HG02763 (cell line): ENCODE measurements around the gene DAZAP1.

Experiments used
- ATAC-seq: cut with Tn5 transposase; IDR thresholded peaks from one replicate; pipeline ENCODE4 v1.9.1; 2021; ENCODE audit warnings: mild to moderate bottlenecking, moderate library complexity; ENCODE audit not compliant: unreplicated experiment

The DAZAP1 gene

DNA sequence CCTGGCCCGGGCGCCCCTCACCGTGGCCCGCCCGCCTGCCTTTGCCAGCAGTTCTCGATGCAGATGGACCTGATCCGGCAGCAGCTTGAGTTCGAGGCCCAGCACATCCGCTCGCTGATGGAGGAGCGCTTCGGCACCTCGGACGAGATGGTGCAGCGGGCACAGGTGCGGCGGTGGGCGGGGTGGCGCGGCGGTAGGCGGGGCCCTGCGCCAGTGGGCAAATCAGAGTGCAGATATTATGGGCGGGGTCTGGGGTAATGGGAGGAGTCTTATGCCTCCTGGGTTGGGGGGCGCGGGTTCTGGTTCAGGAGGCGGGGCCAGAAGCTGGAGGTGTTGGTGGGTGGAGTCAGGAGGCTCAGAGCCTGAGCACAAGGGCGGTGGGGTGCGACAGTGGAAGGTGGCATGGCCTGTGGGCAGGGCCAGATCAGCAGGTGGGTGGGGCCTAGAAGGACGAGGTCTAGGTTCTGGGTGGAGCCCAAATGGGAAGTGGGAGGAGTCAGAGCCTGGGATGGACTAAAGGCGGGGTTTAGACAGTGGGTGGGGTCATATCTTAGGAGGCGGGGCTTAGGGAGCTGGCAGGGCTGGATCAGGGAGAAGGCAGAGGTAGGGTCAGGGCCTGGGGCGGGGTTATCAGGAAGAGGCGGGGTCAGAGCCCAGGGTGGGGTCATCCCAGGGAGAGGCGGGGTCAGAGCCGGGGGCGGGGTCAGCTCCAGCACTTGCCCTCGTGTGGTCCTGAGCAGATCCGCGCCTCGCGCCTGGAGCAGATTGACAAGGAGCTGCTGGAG lies 48.1 kb downstream of the DAZAP1 start:
- ATAC-seq, result no peak

GRCh38 chr19:1456121-1456900 lies 48.9 kb downstream of the DAZAP1 start:
- no peak for ATAC-seq

- ATAC-seq, result no peak
Measured at GRCh38 chr19:1457031-1457739, 49.8 kb downstream of the DAZAP1 start.

DNA sequence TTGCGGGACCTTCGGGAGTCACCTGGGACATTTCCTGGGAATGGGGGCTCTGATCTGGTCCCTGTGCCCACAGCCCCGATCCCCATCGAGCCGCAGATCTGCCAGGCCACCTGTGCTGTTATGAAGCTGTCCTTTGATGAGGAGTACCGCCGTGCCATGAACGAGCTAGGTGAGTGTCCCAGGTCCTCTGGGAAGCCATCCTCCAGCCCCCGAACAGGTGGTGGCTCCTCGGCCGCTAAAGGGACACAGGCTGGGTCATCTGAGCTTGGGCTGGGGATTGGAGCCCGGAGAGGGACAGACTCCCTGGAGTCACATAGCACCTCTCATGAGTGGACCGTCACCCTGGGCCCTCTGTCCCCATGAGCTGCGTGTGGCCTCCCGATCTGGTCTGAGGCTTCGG lies 50.5 kb downstream of the DAZAP1 start:
- no peak for ATAC-seq

- ATAC-seq, result no peak
Measured at GRCh38 chr19:1459479-1459878, 52.1 kb downstream of the DAZAP1 start.

DNA sequence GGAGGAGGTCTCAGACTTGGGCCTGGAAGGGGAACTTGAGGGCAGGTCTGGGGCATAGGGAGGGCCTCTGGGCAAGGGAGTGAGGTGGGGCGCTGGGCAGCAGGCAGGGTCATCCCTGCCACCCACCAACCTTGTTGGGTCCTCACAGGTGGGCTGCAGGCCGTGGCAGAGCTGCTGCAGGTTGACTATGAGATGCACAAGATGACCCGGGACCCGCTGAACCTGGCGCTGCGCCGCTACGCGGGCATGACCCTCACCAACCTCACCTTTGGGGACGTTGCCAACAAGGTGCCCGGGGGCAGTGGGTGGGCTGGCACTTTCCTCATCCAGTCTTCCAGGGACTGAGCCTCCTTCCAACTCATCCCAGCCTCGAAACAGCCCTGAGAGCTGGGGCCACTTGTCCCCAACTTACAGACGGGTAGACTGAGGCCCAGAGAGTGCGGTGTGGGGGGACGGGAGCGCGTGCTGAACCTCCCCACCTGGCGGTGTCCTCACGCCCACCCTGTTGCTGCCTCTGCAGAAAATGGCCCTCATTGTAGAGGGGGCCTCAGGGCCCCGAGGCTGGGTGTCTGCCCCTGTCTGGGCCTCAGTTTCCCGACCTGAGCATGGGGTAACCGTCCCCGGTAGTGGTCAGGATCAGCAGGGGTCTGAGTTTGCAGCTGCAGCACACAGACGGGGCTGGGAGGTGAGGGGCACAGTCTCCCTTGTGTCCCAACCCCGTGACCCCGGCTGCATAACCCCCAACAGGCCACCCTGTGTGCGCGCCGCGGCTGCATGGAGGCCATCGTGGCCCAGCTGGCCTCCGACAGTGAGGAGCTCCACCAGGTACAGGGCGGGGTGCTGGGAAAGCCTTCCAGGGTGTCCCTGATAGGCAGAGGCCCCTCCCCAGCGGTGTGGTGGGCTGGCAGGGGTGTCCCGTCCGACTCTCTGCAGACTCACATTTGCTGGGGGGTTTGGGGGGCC lies 52.9 kb downstream of the DAZAP1 start:
- ATAC-seq, result no peak

GRCh38 chr19:1461862-1462261 lies 54.5 kb downstream of the DAZAP1 start:
- ATAC-seq, result no peak

- ATAC-seq, result no peak
Measured at GRCh38 chr19:1465191-1466016, 58.0 kb downstream of the DAZAP1 start.

DNA sequence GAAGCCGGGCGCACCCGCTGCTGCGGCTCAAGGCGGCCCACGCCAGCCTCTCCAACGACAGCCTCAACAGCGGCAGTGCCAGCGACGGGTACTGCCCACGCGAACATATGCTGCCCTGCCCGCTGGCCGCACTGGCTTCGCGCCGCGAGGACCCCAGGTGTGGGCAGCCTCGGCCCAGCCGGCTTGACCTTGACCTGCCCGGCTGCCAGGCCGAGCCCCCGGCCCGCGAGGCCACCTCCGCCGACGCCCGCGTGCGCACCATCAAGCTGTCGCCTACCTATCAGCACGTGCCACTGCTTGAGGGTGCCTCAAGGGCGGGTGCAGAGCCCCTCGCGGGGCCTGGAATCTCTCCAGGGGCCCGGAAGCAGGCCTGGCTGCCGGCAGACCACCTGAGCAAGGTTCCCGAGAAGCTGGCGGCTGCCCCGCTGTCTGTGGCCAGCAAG lies 58.7 kb downstream of the DAZAP1 start:
- no peak for ATAC-seq

DNA sequence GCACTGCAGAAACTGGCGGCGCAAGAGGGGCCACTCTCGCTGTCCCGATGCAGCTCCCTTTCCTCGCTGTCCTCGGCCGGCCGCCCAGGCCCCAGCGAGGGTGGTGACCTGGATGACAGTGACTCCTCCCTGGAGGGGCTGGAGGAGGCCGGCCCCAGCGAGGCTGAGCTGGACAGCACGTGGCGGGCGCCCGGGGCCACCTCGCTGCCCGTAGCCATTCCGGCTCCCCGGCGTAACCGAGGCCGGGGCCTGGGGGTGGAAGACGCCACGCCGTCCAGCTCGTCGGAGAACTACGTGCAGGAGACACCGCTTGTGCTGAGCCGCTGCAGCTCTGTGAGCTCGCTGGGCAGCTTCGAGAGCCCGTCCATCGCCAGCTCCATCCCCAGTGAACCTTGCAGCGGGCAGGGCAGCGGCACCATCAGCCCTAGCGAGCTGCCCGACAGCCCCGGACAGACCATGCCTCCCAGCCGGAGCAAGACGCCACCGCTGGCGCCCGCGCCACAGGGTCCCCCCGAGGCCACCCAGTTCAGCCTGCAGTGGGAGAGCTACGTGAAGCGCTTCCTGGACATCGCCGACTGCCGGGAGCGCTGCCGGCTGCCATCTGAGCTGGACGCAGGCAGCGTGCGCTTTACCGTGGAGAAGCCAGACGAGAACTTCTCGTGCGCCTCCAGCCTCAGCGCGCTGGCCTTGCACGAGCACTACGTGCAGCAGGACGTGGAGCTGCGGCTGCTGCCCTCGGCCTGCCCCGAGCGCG lies 59.3 kb downstream of the DAZAP1 start:
- ATAC-seq, result no peak

GRCh38 chr19:1467215-1467489 lies 59.8 kb downstream of the DAZAP1 start:
- no peak for ATAC-seq

GRCh38 chr19:1467490-1468273 lies 60.3 kb downstream of the DAZAP1 start:
- no peak for ATAC-seq

DNA sequence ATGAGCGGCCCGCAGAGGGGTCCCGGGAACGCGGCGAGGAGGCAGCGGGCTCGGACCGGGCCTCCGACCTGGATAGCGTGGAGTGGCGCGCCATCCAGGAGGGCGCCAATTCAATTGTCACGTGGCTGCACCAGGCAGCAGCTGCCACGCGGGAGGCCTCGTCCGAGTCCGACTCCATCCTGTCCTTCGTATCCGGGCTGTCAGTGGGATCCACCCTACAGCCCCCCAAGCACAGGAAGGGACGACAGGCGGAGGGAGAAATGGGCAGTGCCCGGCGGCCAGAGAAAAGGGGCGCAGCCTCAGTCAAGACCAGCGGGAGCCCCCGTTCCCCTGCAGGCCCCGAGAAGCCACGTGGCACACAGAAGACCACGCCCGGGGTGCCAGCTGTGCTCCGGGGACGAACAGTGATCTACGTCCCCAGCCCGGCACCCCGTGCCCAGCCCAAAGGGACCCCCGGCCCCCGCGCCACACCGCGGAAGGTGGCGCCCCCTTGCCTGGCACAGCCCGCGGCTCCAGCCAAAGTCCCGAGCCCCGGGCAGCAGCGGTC lies 61.0 kb downstream of the DAZAP1 start:
- ATAC-seq, result no peak

GRCh38 chr19:1468821-1469254 lies 61.5 kb downstream of the DAZAP1 start:
- ATAC-seq, result no peak

GRCh38 chr19:1469255-1470054 lies 62.1 kb downstream of the DAZAP1 start:
- ATAC-seq, result no peak

DNA sequence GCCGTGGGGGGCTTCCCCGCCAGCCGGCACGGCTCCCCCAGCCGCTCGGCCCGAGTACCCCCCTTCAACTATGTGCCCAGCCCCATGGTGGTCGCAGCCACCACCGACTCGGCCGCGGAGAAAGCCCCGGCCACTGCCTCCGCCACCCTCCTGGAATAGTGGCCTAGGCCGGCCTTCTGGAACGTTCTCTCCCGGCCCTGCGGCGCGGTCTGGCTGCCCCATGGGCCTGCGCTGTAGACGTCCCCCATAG lies 62.6 kb downstream of the DAZAP1 start:
- ATAC-seq, result no peak

DNA sequence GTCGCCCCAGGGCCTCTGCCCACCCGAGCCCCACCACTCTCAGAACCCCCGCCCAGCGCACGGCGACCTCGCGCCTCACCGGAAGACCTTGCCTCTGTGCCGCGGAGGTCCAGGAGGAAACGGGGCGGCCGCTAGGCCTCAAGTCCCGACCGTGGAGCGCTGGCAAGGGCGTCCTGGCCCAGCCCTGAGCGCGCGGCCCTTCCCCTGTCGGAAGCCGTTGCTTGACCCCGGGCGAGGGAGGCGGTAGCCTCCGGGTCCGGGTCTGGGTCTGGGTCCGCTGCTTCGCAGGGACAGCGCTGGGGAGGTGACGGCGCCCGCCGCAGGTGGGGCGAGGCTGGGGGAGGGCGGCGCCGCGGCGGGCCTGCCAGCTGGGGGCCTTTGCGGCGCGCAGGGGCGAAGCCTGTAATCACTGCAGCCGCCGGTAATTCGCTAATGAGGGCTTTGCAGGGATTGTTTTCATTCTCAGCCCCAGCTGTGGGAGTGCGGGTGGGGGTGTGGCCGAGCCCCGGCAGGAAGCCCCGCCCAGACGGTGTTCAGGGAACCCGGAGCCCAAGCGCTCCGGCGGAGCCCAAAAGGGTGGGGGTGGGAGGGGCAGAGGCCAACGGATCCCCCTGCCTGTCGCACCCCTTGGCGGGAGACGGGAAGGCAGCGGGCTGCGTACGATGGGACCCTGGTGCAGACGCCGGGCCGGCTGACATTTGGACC lies 63.1 kb downstream of the DAZAP1 start:
- ATAC-seq, result no peak
